HG03558 (cell line): ENCODE measurements around the gene HLA-C.
A peak's percentile ranks its signal among the peaks of the same experiment; 100 is the strongest.
"Not testable (repeated sequence)": the region's sequence is repeated elsewhere in the genome, so short reads cannot be mapped to it uniquely, and the experiment has no call there.

Experiments used
- ATAC-seq: cut with Tn5 transposase; IDR thresholded peaks from one replicate; pipeline ENCODE4 v1.9.1; 2021; ENCODE audit warnings: moderate number of reproducible peaks; ENCODE audit not compliant: unreplicated experiment; ENCODE audit errors: extremely low read depth

The HLA-C gene

DNA sequence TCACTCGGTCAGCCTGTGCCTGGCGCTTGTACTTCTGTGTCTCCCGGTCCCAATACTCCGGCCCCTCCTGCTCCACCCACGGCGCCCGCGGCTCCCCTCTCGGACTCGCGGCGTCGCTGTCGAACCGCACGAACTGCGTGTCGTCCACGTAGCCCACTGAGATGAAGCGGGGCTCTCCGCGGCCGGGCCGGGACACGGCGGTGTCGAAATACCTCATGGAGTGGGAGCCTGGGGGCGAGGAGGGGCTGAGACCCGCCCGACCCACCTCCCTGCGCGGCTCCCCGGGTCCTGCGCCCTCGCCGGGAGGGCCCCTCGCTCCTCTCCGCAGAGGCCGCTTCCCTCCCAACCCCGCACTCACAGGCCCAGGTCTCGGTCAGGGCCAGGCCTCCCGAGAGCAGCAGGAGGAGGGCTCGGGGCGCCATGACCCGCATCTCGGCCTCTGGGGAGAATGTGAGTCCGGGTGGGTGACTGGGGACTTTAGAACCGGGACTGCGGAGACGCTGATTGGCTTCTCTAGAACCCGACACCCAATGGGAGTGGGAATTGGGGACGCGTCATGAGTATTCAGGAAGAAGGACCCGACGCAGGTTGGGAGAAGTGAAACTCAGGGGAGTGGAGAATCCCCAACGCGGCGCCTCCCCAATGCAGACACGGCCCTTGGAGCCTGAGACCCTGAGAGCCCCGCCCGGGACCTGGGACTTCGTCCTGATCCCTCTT is at the start of gene HLA-C:
Gene HLA-C, minus strand, starts transcription at position 452 of the 717 bp plus-strand sequence. Its CDS starts 21 bp downstream, at position 431.
- peak; percentile 59 for ATAC-seq

DNA sequence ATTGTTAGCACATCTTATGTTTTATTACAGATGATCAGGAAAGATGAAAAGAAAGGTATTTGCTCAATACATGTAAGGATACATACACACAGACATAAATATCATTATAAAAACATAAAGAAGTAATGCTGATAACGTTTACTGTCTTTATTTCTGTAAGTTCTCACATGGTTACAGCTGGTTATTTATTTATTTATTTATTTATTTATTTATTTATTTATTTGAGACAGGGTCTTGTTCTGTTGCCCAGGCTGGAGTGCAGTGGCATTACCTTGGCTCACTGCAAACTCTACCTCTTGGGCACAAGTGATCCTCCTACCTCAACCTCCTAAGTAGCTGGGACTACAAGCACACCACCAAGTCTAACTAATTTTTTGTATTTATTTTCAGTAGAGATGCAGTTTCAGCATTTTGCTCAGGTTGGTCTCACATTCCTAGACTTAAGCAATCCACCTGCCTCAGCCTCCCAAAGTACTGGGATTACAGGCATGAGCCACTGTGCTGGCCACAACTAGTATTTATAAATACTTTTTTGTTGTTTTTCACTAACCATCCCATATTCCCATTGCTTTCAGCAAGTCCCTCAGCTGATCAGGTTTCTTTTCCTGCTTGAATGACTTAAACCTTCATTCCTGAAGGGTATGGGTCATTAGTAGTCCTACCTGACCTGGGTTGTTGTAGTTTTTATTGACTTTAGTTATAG is 49.3 kb upstream of the HLA-C start:
- ATAC-seq, result no peak

DNA sequence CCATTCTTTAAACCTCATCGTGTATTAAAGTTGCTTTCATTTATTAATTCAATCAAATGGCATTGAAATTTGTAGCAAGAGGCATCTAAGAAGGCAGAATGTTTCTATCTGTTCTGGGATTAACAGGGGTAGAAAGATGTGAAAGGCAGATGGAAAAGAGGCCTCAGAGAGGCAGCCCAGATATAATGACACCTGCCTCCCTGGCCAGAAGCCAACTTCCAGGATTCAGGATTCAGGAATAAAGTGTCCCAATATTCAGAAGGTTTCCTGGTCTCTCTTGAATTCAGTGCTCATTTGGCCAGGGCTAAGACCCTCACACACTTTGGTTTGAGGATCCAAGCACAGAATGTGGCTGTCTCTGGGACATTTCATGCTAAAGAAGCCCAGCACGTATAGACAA is 45.1 kb upstream of the HLA-C start:
- no peak for ATAC-seq

GRCh38 chr6:31309641-31310040 is 37.7 kb upstream of the HLA-C start:
- ATAC-seq, result no peak

DNA sequence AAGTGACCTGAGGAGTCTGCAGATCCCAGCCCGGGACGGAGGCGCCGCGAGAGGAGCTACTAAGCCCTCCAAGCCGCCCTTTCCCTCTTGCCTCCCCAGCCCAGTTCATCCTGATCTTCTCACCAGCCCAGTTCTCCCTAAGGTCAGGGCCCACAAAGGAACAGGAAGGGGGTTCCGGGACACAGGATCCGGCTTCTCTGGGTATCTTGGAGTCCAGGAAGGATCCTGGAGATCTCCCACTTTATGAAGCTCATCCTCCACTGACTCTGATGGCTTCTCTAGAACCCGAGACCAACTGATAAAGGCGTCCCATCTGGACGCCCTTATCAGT is 36.9 kb upstream of the HLA-C start:
- no peak for ATAC-seq

GRCh38 chr6:31308050-31308844 is 36.4 kb upstream of the HLA-C start:
- no peak for ATAC-seq

- ATAC-seq, result no peak
Observed at GRCh38 chr6:31307669-31308049, 35.8 kb upstream of the HLA-C start.

DNA sequence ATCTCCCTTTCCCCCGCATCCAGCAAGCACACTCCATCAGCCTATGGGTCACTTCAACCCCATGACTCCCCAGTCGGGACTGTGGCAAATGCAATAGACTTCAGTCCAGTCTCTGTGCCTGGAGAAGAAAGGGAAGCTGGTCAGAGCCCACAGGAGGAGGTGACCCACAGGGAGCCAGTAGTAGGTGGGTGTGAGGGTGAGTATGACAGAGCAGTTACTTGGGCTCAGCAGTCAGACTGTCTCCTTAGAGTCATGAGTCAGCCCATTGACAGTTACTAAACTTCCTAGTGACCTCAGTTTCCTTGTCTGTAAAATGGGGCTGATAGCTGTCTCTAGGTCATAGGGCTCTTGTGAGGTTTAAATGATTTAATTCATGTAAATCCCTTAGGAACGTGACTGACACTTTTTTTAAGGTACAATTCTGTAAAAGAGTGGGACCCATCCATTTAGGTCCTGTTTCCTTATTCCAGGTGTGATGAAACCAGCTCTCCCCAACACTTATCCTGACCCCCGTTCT is 33.9 kb upstream of the HLA-C start:
- no peak for ATAC-seq

DNA sequence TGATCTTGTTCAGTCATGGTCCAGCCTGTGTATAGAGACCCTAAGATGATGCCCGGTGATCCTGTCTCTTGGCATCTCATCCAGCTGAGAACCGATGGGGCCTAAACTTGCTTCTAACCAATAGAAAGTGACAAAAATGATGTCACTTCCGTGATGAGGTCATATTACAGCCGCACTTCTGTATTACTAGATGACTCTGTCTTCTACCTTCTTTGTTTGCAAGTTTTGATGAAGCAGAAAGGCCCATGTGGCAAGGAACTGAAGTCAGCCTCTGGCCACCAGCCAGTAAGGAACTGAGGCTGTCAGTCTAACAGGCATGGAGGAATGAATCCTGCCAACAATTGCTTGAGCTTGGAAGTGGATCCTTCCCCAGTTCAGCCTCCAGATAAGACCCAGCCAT is 32.8 kb upstream of the HLA-C start:
- no peak for ATAC-seq

DNA sequence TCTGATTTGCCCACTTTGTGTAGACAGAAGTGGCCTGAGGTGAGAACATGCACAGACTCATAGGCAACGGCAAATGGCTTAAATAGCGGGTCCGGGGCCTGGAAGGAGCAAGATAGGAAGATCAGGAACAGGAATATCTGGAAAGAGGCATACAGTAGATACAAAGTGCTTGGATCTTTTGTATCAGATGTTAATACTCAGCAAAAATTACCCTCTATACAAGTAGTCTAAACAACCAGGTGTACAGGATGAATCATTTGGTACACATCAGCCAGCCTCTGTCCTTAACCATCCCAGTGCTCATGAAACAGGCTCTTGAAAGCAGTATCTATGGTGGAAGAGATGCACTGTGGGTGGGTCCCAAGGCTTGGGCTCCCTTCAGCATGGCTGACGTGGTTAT is 28.9 kb upstream of the HLA-C start:
- no peak for ATAC-seq

DNA sequence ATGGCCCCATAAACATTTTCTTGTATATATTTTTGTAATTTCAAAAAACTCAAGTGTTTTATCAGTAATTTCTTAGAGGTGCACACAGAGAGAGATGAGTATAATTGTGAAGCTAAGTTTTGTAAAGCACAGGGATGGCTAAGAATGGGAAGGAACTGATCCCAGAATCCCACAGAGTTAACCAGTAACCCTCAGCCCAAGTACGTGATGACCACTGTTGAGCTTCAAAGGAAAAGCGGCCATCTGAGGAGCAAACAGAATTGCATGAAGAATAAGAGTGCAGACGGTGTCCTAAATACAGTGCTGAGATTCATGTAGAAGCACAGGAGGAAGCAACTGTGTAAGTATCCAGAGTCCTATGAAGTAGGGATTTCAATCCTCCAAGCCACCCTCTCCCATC is 28.1 kb upstream of the HLA-C start:
- ATAC-seq, result no peak

- no peak for ATAC-seq
Observed at GRCh38 chr6:31299511-31299910, 27.6 kb upstream of the HLA-C start.

GRCh38 chr6:31294056-31294455 is 22.2 kb upstream of the HLA-C start:
- no peak for ATAC-seq

DNA sequence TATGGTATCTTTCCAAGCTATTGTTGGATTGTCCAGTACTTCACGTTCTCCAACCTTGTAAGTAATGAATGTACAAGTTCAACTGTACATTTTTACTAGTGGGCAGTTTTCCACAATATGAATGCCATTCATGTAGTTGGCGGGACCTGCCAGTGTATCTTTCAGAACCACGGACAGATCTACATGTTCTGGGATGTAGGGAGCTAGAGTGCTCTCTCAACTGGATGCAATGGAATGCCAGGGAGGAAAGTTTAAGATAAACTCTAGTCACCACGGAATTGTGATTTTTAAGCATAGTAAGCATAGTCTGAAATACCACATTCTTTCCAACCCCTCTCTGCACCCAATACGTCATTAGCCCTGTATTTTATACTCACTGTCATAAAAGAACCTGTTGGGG is 21.5 kb upstream of the HLA-C start:
- ATAC-seq, result no peak

DNA sequence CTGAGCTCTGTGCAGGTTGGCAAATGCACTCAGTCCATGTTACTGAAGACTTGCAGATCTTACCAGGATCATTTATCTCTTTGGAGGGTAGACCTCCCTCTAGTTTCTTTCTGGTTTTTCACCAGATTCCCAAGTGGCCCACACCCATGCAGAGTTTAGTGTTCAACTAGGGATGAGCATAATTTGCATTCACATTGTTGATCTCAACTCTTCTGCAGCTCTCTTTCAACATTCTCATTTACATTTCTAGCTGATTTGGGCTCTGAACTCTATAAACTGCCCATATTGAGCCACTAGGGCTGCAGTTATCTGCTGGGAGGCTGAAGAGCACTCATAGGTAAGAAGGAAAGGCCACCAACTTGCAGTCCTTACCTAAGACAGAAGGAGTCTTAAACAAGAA is 17.9 kb upstream of the HLA-C start:
- no peak for ATAC-seq

DNA sequence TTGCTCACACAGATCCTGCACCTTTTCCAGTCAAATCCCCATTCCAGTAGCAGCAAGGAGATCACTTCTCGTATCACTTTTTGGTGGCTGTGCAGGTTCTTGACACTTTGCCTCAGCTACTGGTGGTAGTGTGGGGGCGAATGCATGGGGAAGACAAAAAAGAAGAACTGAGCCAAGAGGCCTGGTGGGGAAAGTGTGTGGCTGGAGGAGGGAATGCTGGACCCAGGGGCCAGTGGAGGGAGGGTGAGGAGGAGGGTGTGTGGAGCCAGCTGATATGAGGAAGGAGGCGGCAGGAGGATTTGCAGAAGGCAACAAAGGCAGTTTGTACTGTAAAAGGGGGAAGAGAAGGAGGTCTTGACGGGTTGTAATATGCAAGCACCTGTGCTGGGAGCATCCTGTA is 15.7 kb upstream of the HLA-C start:
- ATAC-seq, result no peak

- no peak for ATAC-seq
Observed at GRCh38 chr6:31285982-31286381, 14.1 kb upstream of the HLA-C start.

GRCh38 chr6:31285486-31285885 is 13.6 kb upstream of the HLA-C start:
- ATAC-seq, result no peak

DNA sequence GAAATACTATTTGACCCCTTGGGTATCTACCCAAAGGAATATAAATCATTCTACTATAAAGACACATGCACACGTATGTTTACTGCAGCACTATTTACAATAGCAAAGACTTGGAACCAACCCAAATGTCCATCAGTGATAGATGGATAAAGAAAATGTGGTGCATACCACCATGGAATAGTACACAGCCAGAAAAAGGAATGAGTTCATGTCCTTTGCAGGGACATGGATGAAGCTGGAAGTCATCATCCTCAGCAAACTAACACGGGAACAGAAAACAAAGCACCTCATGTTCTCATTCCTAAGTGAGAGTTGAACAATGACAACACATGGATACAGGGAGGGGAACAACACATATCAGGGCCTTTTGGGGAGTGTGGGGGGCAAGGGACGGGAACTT is 7.8 kb upstream of the HLA-C start:
- not testable (repeated sequence) for ATAC-seq

DNA sequence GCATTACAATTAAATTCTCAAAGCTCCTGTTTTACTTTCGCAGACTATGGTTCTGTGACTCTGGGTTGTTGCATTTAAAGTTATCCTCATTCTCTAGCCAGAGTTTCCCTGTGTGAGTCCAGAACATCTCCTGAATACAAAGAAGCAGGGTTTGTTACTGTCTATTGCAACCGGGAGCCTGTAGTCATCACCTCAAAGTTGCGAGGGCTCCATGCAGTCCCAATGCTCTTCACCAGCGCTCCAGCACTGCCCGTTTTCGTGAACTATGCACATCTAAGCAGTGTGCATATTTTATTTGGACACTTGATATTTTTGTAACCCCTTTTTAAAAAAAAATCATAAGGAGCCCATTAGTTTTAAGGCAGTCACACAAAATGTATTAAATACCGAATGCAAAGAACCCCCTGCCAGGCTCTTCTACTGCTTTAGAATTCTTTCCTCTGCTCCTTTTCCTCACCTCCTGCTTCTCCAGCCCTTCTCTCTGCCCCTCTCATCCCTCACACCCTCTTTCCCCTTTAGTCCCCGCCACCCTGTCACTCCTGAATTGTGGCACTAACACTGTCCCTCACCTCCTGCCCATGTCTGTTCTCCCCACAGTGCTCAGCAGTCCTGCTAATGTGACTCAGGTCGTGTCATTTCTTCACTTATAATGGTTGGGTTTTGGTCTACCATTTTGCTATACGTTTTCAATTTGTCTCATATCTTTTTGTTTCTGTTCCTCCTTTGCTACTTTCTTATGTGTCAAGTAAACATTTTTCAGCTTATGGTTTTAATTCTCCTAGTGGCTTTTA is 1.1 kb upstream of the HLA-C start:
- ATAC-seq, result no peak
